ENCODE measurements around the gene CDK18. TPM values are rescaled to one million over a fixed set of nuclear protein-coding genes. Genes with fewer than 3 reads are reported as not detected.

CDK18 gene
- total RNA-seq, 2 donors from 2014 or later = 0.91 to 3.0 TPM

DNA sequence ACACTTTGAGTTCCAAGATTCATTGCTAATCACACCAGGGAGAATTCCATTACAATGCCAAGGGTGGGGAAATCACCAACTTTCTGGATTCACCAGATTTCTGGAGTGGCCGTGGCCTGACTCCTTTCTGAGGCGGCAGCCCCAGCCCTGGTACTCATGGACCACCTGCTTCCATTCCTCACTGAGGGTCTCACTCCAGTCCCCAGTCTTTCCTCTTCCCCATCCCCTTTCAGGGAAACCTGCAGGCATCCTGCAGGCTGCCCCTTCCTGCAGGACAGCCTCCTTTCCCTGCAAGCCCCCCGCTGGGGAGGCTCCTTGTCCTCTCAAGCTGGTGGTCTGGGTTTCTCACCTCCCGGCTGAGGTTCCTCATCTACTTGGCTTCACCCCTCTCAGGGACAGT is 12.7 kb upstream of the CDK18 start:
- H3K36me3 Mint-ChIP-seq (ENCODE audit: low read depth) = no peaks in the 10 kb centered on the region
- peaks cover 41% of the 10 kb centered on the region for H3K27me3 Mint-ChIP-seq
- no peaks in the 10 kb centered on the region for H3K4me1 Mint-ChIP-seq
- no peak overlapping the region for H3K4me3 Mint-ChIP-seq
- H3K9me3 Mint-ChIP-seq = no peaks in the 10 kb centered on the region
- no peak overlapping the region for H3K27ac Mint-ChIP-seq
- ATAC-seq (replicated peaks) = no peak

DNA sequence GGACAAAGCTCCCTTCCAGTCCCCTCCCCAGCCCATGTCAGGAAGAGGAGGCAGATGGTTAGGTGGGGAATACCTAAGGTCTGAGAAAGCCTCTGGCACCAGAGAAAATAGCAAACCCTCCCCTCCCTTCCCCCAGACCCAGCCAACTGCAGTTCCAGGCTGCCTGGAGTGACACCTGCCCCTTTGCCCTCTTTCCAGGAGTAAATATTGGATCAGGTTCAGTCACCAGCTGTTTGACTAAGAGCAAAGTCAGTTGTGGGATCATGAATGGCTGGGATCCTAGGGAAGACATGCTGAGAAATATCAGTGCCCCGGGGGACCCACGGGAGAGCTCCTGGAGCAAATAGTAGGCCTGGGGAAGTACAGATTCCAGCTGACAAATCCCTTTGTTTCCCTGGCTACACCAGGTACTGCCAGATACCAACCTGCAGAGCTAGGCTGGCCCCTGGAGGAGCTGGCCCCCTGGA is 12.2 kb upstream of the CDK18 start:
- Mint-ChIP-seq H3K27ac (no peak overlapping the region), H3K4me1 (no peaks in the 10 kb centered on the region), H3K4me3 (no peak overlapping the region), H3K9me3 (no peaks in the 10 kb centered on the region), H3K27me3 (peaks cover 41% of the 10 kb centered on the region), H3K36me3 (ENCODE audit: low read depth) (no peaks in the 10 kb centered on the region)
- no peak for ATAC-seq (replicated peaks)

DNA sequence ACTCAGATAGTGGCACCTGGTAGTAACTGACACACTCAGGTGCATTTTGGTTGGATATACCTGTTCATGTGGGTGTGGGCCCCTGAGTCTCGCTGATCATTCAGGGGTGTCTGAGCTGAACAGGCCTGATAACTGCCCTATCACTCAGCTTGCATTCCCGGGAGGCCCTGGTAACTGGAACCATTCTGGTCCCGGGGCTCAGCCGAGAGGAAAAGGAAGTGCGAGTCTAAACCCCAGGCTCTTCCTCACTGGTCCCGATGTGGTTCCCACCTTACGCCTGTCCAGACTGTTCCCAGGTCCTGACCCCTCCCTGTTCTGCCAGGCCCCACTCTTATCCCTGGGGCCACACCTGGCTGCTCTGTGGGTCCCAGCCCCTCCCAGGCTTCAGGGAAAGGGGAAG is 11.7 kb upstream of the CDK18 start:
- H3K4me1 Mint-ChIP-seq = no peaks in the 10 kb centered on the region
- no peak overlapping the region for H3K4me3 Mint-ChIP-seq
- no peaks in the 10 kb centered on the region for H3K36me3 Mint-ChIP-seq (ENCODE audit: low read depth)
- peaks cover 41% of the 10 kb centered on the region for H3K27me3 Mint-ChIP-seq
- no peaks in the 10 kb centered on the region for H3K9me3 Mint-ChIP-seq
- no peak overlapping the region for H3K27ac Mint-ChIP-seq
- no peak for ATAC-seq (replicated peaks)

DNA sequence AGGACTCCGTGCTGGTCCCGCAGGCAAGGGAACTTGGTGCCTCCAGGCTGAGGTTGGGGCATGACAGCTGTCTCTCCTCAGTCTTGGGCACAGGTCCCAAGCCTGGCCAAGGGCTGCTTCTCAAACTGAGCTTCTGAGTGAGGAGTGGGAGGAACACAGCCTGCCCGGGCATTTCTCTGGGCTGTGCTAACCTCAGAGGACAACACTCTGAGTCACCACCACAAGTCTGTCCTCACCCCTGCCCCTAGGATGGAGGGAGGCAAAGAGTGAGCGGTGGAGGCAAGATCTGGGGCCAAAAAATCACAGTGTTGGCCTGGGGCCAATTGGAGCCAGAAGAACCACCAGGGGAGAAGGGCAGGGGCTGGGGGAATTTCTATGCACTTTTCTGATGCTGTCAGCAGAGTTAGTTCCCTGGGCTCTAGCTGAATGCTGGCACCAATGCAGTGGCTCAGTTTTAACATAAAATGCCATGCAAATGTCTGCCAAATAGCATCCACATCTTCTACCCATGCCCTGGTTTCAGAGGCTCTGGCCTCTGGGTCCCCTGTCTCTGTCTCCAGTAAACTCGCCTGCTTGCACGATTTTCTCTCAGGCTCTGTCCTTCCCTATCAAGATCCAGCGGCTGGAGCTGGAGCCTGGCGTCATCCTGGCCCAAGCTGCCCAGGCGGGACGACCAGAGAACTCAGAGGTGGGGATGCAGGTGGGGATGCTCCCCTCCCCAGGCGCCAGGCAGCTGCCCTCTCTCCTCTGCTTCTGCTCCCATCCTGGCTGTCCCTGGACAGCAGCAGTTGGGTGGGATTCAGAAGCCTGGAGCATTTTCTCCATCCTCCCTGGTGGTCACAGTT is 11.0 kb upstream of the CDK18 start:
- ATAC-seq (replicated peaks) = peak; percentile 81
- Mint-ChIP-seq H3K9me3 (no peaks in the 10 kb centered on the region), H3K27me3 (peaks cover 36% of the 10 kb centered on the region), H3K4me3 (no peak overlapping the region), H3K36me3 (ENCODE audit: low read depth) (no peaks in the 10 kb centered on the region), H3K4me1 (no peaks in the 10 kb centered on the region), H3K27ac (no peak overlapping the region)

DNA sequence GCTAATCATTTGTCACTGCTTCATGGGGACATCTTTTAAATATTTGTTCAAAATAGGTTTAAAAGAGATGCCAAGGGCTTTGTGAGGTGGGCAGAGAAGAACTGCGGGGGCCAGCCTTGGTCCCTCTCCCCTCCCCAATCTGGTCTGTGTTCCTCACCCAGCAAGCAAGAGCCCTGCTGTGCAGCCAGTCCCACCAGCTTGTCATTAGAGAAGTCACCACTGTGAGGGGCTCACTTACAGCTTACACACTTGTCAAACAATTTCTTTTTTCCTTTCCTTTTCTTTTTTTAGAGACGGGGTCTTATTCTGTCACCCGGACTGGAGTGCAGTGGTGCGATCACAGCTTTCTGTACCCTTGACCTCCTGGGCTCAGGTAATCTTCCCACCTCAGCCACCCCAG is 10.4 kb upstream of the CDK18 start:
- no peaks in the 10 kb centered on the region for H3K9me3 Mint-ChIP-seq
- H3K27ac Mint-ChIP-seq = no peak overlapping the region
- no peaks in the 10 kb centered on the region for H3K36me3 Mint-ChIP-seq (ENCODE audit: low read depth)
- peaks cover 35% of the 10 kb centered on the region for H3K27me3 Mint-ChIP-seq
- no peaks in the 10 kb centered on the region for H3K4me1 Mint-ChIP-seq
- ATAC-seq (replicated peaks) = no peak
- no peak overlapping the region for H3K4me3 Mint-ChIP-seq

DNA sequence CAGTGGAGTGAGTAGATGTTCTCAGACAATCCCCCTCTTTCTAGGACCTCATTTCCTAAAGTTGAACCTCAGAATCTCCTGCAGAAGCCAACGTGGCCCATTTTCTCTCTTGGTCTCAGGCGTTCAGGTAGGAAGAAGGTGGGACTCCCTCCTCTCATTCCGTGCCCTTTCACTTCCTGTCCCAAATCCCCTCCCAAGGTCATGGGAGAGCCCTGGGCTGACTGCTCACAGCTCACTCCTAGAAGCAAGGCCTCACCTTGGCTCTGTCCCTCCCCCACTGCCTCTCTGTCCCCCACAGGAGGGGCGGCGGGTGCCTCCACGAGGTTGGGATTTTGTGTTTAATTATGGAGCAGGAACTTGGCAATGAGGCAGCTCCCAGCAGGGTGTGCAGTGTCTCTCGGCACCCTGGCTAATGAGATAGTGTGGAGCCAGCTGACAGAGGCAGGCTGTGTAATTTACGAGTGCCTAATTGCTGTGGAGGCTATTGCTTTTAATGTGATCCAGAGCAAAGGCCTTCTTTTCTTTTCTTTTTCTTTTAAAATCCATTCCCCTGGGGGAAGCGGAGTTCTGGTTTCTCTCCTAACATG is 9.1 kb upstream of the CDK18 start:
- no peak overlapping the region for H3K27ac Mint-ChIP-seq
- no peak overlapping the region for H3K4me3 Mint-ChIP-seq
- peaks cover 26% of the 10 kb centered on the region for H3K27me3 Mint-ChIP-seq
- H3K9me3 Mint-ChIP-seq = no peaks in the 10 kb centered on the region
- no peaks in the 10 kb centered on the region for H3K36me3 Mint-ChIP-seq (ENCODE audit: low read depth)
- H3K4me1 Mint-ChIP-seq = no peaks in the 10 kb centered on the region
- no peak for ATAC-seq (replicated peaks)

DNA sequence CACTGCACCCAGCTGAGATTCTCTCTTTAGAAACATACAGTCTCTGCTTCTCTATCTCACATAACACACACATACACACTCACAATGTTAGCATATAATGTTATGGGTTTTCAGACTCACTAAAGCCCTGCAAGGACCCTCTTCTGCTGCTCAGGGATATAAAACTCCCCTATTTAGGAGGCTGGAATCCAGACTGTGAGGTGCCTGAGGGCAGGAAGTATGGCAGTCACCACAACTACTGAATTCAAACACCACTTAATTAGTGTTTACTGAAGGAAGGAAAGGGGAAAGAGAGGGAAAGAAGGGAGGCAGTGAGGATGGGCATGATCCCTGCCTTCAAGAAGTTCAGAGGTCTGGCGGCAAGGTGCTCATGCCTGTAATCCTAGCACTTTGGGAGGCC is 7.8 kb upstream of the CDK18 start:
- no peak overlapping the region for H3K27ac Mint-ChIP-seq
- H3K9me3 Mint-ChIP-seq = no peaks in the 10 kb centered on the region
- H3K27me3 Mint-ChIP-seq = peaks cover 26% of the 10 kb centered on the region
- no peak overlapping the region for H3K4me3 Mint-ChIP-seq
- ATAC-seq (replicated peaks) = no peak
- H3K36me3 Mint-ChIP-seq (ENCODE audit: low read depth) = no peaks in the 10 kb centered on the region
- H3K4me1 Mint-ChIP-seq = no peaks in the 10 kb centered on the region

DNA sequence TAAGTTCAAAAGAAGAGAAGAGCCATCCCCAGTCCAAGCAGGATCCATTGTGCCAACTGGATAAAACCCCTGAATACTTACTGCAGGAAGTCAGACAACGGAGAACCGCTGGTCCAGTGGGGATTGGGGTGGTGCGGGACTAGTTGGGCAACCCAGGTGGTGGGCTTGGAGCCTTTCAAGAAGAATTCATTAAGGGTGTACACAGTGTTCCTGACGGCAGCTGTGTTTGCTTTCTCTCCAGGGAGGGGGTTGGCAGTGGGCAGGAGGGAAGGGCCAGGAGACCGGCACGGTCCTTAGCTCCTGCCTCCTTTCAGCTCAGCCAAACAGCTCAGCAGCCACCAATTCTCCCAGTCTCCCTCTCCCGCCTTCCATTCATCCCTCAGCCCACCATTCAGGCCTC is 7.1 kb upstream of the CDK18 start:
- Mint-ChIP-seq H3K27me3 (peaks cover 19% of the 10 kb centered on the region), H3K36me3 (ENCODE audit: low read depth) (no peaks in the 10 kb centered on the region), H3K9me3 (no peaks in the 10 kb centered on the region)

DNA sequence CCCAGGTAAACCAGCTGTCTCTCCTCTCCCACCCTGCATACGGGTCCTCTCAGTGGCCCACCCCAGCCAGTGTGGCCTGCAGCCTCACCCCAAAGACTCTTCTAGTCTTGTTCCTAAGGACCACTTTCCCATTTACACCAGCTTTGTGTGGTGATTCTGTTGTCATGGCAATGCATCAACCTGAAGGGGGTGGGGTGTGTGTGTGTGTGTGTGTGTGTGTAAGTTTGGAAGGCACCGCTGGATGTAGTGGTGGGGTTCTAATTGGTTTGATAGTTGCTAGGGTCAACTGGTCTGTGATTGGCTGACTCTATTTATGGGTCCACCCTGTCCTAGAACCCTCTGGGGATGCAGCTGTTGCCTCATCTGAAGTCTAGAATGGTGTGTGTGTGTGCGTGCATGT is 4.7 kb upstream of the CDK18 start:
- Mint-ChIP-seq H3K4me3 (no peak overlapping the region), H3K27ac (no peak overlapping the region), H3K36me3 (ENCODE audit: low read depth) (no peaks in the 10 kb centered on the region), H3K9me3 (no peaks in the 10 kb centered on the region), H3K4me1 (no peaks in the 10 kb centered on the region), H3K27me3 (peaks cover 7% of the 10 kb centered on the region)
- ATAC-seq (replicated peaks) = no peak

More for the DNA sequence above, 7.1 kb upstream of the CDK18 start:
- Mint-ChIP-seq H3K4me1 (no peaks in the 10 kb centered on the region), H3K27ac (no peak overlapping the region), H3K4me3 (no peak overlapping the region)
- no peak for ATAC-seq (replicated peaks)

DNA sequence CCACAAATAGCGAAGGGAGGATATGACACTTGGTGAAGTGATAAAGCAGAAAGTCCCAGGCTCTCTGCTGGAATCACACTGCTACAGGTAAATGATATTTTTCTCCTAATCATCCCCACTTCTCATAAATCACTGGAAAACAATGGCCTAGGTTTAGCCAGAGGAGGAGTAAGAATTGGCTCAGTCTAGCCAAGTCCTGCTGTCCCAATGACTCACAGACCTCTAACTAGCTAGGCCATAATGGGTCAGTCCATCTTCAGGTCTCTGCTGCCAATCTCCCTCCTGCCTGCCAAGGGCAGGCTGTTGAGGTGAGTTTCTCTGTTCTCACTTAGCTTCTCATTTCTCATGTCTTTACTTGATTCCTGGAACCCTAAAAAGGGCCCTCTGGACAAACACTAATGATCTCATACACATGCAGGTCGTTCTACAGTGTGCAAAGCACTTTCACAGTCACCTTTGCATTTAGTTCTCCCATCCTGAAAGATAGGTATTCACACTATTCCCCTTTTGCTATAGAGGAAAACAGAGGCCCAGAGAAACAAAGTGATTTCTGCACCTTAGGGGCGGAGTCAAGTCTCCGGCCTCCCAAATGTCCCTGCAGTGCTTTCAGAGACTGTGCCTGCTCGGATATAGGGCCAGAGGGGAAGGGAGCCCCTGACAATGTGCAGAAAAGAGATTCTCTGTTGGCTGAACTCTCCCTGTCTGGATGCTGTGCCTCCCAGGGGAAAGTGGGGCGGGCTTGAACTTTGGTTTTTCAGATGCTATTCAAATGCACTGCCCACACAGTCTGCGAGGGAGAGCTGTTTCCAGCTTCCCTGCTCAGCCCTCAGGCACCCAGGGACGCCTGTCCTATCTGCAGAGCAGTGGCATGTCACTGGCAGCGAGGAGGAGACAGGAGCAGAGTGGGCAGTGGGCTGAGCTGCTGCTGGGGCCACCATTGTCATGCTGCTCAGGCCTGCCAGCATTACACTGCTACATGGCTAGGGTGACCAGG is 3.9 kb upstream of the CDK18 start:
- Mint-ChIP-seq H3K27me3 (peaks cover 2% of the 10 kb centered on the region), H3K27ac (no peak overlapping the region), H3K4me1 (no peaks in the 10 kb centered on the region), H3K9me3 (no peaks in the 10 kb centered on the region), H3K36me3 (ENCODE audit: low read depth) (no peaks in the 10 kb centered on the region), H3K4me3 (no peak overlapping the region)
- ATAC-seq (replicated peaks) = no peak

DNA sequence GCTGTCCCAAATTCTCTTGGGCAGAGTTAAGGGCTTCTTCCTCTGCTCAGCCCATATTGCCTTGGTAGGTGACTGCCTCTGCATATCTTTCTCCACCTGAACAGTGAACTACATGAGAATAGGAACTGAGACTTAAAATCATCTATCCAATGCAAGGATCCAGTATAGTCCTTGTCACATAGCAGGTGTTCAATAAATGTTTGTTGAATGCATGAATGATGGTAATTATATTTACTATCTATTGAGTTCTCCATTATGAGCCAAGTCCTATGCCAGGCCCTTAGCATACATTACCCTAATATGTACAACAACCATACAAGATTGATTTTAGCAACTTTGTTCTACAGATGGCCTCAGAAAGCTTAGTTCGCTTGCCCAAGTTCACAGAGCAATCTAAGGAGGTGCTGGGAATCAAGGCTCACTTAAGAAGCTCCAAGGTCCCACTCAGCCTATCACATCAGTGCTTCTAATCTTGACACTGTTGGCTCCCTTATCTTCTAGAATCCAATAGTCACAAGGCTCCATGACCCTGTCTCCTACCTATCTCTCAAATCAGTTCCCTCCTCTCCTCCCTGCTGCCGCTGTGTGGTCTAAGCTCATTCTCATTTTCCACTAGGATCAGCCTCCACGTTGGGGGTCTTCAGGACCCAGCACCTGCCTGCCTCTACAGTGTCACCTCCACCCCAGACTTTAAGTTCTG is 2.2 kb upstream of the CDK18 start:
- Mint-ChIP-seq H3K36me3 (ENCODE audit: low read depth) (no peaks in the 10 kb centered on the region), H3K4me1 (no peaks in the 10 kb centered on the region), H3K4me3 (no peak overlapping the region), H3K27me3 (no peaks in the 10 kb centered on the region), H3K27ac (no peak overlapping the region), H3K9me3 (no peaks in the 10 kb centered on the region)
- no peak for ATAC-seq (replicated peaks)

DNA sequence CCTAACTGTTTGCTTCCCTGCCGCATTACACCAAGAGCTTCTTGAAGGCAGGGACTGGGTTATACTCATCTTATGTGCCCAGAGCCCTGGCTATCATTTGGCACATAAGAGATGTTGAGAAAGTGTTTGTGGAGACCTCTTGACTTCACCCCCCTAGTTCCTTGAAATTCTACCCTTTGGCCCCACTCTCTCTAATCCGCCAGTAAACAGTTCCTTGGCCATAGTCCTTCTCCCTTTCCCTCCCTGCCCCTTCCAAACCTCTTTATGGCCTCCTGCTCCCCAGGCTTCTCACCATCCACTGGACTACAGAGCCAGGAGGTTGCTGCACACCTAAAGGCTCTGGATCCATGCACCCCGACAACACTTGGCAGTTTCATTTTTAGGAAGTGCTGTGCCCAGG is 1.5 kb upstream of the CDK18 start:
- Mint-ChIP-seq H3K27me3 (no peaks in the 10 kb centered on the region), H3K27ac (no peak overlapping the region)
- ATAC-seq (replicated peaks) = no peak

DNA sequence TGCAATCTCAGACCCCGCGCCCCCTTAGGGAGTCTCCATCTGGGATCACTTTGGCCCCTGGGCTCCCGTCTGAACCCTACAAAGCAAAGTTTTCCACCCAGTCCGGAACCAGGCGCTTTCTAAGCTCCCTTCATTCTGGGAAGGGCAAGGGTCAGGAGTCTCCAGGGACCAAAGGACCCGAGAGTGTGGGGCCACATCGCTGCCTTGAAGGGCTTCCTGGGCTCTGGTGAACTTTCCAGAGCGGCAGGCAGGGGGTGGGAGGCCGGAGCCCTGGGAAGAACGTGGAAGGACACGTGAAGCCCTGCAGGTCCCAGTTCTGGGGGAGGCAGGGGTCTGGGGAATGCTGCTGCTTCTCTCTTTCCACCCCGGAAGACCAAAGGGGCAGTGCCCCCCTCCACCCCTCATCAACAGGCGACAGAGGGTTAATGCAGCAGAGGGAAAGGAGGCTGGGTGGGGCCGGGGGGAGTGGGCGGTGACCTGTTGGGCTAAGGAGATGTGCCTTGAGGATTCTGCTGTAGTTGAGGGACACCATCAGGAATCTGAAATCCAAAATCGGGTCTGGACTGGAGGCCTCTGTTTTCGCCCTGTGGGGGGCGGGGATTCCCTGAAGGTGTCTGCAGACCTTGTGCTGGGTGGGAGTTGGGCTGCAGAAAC is 734 bp downstream of the CDK18 start:
- Mint-ChIP-seq H3K4me3 (peak overlapping the region; percentile 76), H3K27ac (peak overlapping the region; percentile 58), H3K36me3 (ENCODE audit: low read depth) (no peaks in the 10 kb centered on the region), H3K9me3 (no peaks in the 10 kb centered on the region), H3K4me1 (no peaks in the 10 kb centered on the region), H3K27me3 (no peaks in the 10 kb centered on the region)
- ATAC-seq (replicated peaks) = peak; percentile 4

More for the DNA sequence above, 1.5 kb upstream of the CDK18 start:
- Mint-ChIP-seq H3K4me3 (no peak overlapping the region), H3K4me1 (no peaks in the 10 kb centered on the region), H3K9me3 (no peaks in the 10 kb centered on the region), H3K36me3 (ENCODE audit: low read depth) (no peaks in the 10 kb centered on the region)
